ENCODE measurements around the gene ANAPC5.
A peak's percentile ranks its signal among the peaks of the same experiment; 100 is the strongest.
"Not testable (repeated sequence)": the region's sequence is repeated elsewhere in the genome, so short reads cannot be mapped to it uniquely, and the experiment has no call there.

The ANAPC5 gene

GRCh38 chr12:121310231-121310630, 42.0 kb downstream of the ANAPC5 start:
- DNase-seq: not testable (repeated sequence)

- DNase-seq: not testable (repeated sequence)
Observed at GRCh38 chr12:121307397-121307796, 44.8 kb downstream of the ANAPC5 start.

GRCh38 chr12:121304306-121304705, 47.9 kb downstream of the ANAPC5 start:
- no peak for DNase-seq

- DNase-seq: no peak
Observed at GRCh38 chr12:121301876-121302275, 50.3 kb downstream of the ANAPC5 start.

- peak; percentile 44 for DNase-seq
Observed at GRCh38 chr12:121300083-121300819, 52.0 kb downstream of the ANAPC5 start.

GRCh38 chr12:121299662-121300061, 52.5 kb downstream of the ANAPC5 start:
- DNase-seq: no peak

- not testable (repeated sequence) for DNase-seq
Observed at GRCh38 chr12:121298411-121298810, 53.8 kb downstream of the ANAPC5 start.

- DNase-seq: peak; percentile 39
Observed at GRCh38 chr12:121297435-121297991, 54.7 kb downstream of the ANAPC5 start.

- DNase-seq: peak; percentile 93
Observed at GRCh38 chr12:121296618-121297434, 55.4 kb downstream of the ANAPC5 start, which contains the start of gene CAMKK2. Gene CAMKK2 (minus strand): TSS chr12:121296709. CDS start chr12:121274526, 22,183 bp downstream.

GRCh38 chr12:121295746-121296617, 56.2 kb downstream of the ANAPC5 start:
- no peak for DNase-seq

GRCh38 chr12:121295116-121295745, 57.0 kb downstream of the ANAPC5 start:
- peak; percentile 9 for DNase-seq

GRCh38 chr12:121294151-121294889, 57.9 kb downstream of the ANAPC5 start:
- DNase-seq: no peak

- DNase-seq: no peak
Observed at GRCh38 chr12:121293603-121294002, 58.6 kb downstream of the ANAPC5 start.

GRCh38 chr12:121290410-121290809, 61.8 kb downstream of the ANAPC5 start:
- no peak for DNase-seq

GRCh38 chr12:121289962-121290361, 62.2 kb downstream of the ANAPC5 start:
- no peak for DNase-seq

- no peak for DNase-seq
Observed at GRCh38 chr12:121288986-121289385, 63.2 kb downstream of the ANAPC5 start.

- no peak for DNase-seq
Observed at GRCh38 chr12:121288158-121288845, 63.9 kb downstream of the ANAPC5 start.

- DNase-seq: no peak
Observed at GRCh38 chr12:121287267-121287954, 64.8 kb downstream of the ANAPC5 start.

GRCh38 chr12:121285856-121286255, 66.4 kb downstream of the ANAPC5 start:
- DNase-seq: no peak
